ENCODE results near the gene FBXO27. TPM values are rescaled to one million over a fixed set of nuclear protein-coding genes. Genes with fewer than 3 reads are reported as not detected.

Gene FBXO27
- total and polyA plus RNA-seq, 2 of the 4 experiments (the other 2 are of a cell fraction) = 0.18 to 0.50 TPM

- in situ Hi-C loops (cut with MboI; ENCODE audit: low sequenced_read_pairs) = no loop called here
These were observed 20.5 kb upstream of the FBXO27 start for GRCh38 chr19:39052846-39053245.

More at GRCh38 chr19:39052846-39053245, 20.5 kb upstream of the FBXO27 start:
- Histone ChIP-seq H3K9me1 (ENCODE audit: insufficient read depth, low read length) (no peaks in the 10 kb centered on the region), H3K27ac (ENCODE audit: insufficient read depth, low read length) (no peak overlapping the region), H3K56ac (ENCODE audit: extremely low read depth, insufficient read depth, low read length) (no peak overlapping the region), H2BK15ac (ENCODE audit: low read depth, low read length) (no peak overlapping the region), H3K14ac (replicated peaks; ENCODE audit: low read depth, low read length) (no peak overlapping the region), H3K9me3 (ENCODE audit: control insufficient read depth, insufficient read depth, low read length) (peaks cover 5% of the 10 kb centered on the region), H2AK5ac (ENCODE audit: low read depth, low read length) (no peak overlapping the region), H3K4ac (ENCODE audit: low read depth, low read length) (no peak overlapping the region), H3K4me2 (ENCODE audit: low read depth, low read length) (no peak overlapping the region), H3K4me1 (ENCODE audit: control insufficient read depth, insufficient read depth, low read length) (no peaks in the 10 kb centered on the region), H3K9ac (ENCODE audit: low read depth, low read length) (no peak overlapping the region), H3K79me1 (ENCODE audit: low read depth in 1 of 2, low read length in 2 of 2) (no peaks in the 10 kb centered on the region), H2AFZ (replicated peaks; ENCODE audit: low read length, poor library complexity) (no peak overlapping the region), H4K91ac (ENCODE audit: insufficient read depth, low read depth, low read length) (no peak overlapping the region), H3K18ac (ENCODE audit: low read depth, low read length) (no peak overlapping the region), H3K36me3 (ENCODE audit: control insufficient read depth, insufficient read depth, low read length) (no peaks in the 10 kb centered on the region), H2BK20ac (ENCODE audit: low read depth, low read length) (no peak overlapping the region), H2BK120ac (ENCODE audit: low read depth, low read length) (no peak overlapping the region), H2BK5ac (ENCODE audit: low read depth, low read length, poor library complexity, severe bottlenecking) (no peak overlapping the region), H4K20me1 (ENCODE audit: insufficient read depth, low read length) (no peaks in the 10 kb centered on the region), H2AK9ac (replicated peaks; ENCODE audit: low read depth, low read length, poor library complexity) (no peak overlapping the region), H3K27me3 (ENCODE audit: control insufficient read depth, insufficient read depth, low read length) (peaks cover 7% of the 10 kb centered on the region), H3K4me3 (ENCODE audit: insufficient read depth, low read depth, low read length) (no peak overlapping the region), H4K5ac (ENCODE audit: low read depth, low read length) (no peak overlapping the region), H4K8ac (ENCODE audit: low read depth in 2 of 2, low read length in 2 of 2) (no peak overlapping the region), H3K23ac (ENCODE audit: low read depth, low read length) (no peak overlapping the region)
- WGBS, 2 experiments (ENCODE audit: extremely low coverage in 2 of 2, insufficient read length in 1 of 2) = no CpG with 5 or more reads among the region's 9 CpGs
- ChIA-PET CTCF (interaction anchor here (1.1 kb wide), 1 partner anchor 10 kb away, joined by 3 read pairs; no protein-coding TSS in a partner anchor), POLR2A (ENCODE audit: unreplicated experiment) (no interaction called here)
- dilution Hi-C loops (cut with HindIII; ENCODE audit: low sequenced_read_pairs, unreplicated experiment) = no loop called here
- BruUV-seq (replicated peaks) = no TSS peak
- DNase-seq (no peak), ATAC-seq (ENCODE audit: low read depth) (no peak)
- intact Hi-C loops (cut with micrococcal nuclease) = loop anchor here (1.0 to 2.0 kb wide), 3 partner anchors 58 to 275 kb away; no protein-coding TSS in a partner anchor
- TF ChIP-seq CTCF (conservative IDR thresholded peaks at IDR 0.05; ENCODE audit: low read depth, low read length) = no peak
- no peak for TF ChIP-seq POLR2A (IDR thresholded peaks at IDR 0.05; ENCODE audit: low read depth, low read length)
- no peak for TF ChIP-seq BHLHE40 (IDR thresholded peaks at IDR 0.05; ENCODE audit: low read depth, low read length)
- TF ChIP-seq FOS (IDR thresholded peaks at IDR 0.05; ENCODE audit: low read depth, low read length) = no peak
- TF ChIP-seq RAD21 (IDR thresholded peaks at IDR 0.05; ENCODE audit: low read length) = no peak
- no peak for TF ChIP-seq NFE2L2 (IDR thresholded peaks at IDR 0.05; ENCODE audit: low read depth, low read length)
- no peak for TF ChIP-seq CEBPB (IDR thresholded peaks at IDR 0.05; ENCODE audit: low read depth, low read length)
- no peak for TF ChIP-seq RCOR1 (IDR thresholded peaks at IDR 0.05; ENCODE audit: insufficient replicate concordance, low read length)
- no peak for TF ChIP-seq ELK1 (IDR thresholded peaks at IDR 0.05; ENCODE audit: borderline replicate concordance, low read depth, low read length)
- TF ChIP-seq MAFK (IDR thresholded peaks at IDR 0.05; ENCODE audit: low read depth, low read length) = no peak
- no peak for TF ChIP-seq SMC3 (IDR thresholded peaks at IDR 0.05; ENCODE audit: low read depth, low read length)
- TF ChIP-seq USF2 (IDR thresholded peaks at IDR 0.05; ENCODE audit: low read depth, low read length) = no peak
- TF ChIP-seq CHD1 (IDR thresholded peaks at IDR 0.05; ENCODE audit: low read depth, low read length) = no peak

Data from IMR-90 (cell line).